ENCODE data around the gene ARHGEF39.

Gene ARHGEF39, protein sequence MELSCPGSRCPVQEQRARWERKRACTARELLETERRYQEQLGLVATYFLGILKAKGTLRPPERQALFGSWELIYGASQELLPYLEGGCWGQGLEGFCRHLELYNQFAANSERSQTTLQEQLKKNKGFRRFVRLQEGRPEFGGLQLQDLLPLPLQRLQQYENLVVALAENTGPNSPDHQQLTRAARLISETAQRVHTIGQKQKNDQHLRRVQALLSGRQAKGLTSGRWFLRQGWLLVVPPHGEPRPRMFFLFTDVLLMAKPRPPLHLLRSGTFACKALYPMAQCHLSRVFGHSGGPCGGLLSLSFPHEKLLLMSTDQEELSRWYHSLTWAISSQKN

DNA sequence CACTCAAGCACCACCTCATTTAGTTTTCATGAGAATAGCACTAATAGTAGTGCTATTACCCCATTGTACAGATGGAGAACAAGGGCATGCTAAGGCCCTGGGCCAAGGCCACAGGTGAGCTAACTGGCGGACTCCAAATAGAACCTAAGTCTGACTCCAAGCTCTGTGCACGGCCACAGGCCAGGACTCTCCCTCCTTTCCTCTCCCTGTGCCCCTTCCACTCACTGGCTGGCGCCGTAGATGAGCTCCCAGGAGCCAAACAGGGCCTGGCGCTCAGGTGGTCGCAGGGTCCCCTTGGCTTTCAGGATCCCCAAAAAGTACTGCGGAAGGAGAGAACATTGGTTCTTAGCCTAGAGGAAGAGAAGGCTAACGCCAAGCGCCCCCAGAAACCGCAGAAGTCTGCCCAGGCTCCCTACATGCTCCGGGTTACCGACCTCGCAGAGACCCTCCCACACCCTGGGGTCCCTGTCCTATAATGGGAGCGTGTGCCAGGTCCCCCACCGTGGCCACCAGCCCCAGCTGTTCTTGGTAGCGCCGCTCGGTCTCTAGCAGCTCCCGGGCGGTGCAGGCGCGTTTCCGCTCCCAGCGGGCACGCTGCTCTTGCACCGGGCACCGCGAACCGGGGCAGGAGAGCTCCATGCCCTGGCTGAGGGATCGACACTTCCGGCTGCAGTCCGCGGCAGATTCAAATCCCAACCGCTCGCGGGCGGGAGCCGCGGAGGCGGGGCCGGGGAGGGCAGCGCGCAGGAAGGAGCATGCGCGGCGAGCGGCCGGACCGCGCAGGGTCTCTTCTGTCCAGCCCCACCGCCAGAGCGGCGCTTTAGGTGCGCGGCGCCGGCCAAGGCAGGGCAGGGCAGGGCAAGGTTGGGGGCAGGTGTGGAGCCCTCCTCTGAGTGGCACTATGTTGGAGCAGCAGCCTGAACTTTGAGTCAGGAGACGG is at the start of gene ARHGEF39:
Gene ARHGEF39, minus strand, starts transcription at position 665 of the 940 bp plus-strand sequence. Its CDS starts 26 bp downstream, at position 639.
- Histone ChIP-seq H3K36me3 (replicated peaks; ENCODE audit: insufficient read depth, low read length) (no peaks in the 10 kb centered on the region), H4K20me1 (ENCODE audit: insufficient read depth, low read length) (no peaks in the 10 kb centered on the region), H2AFZ (ENCODE audit: low read length) (peak within 1 kb of the TSS; percentile 97), H3K27me3 (replicated peaks; ENCODE audit: insufficient read depth, low read length) (no peaks in the 10 kb centered on the region), H3K4me3 (ENCODE audit: low read length) (peak within 1 kb of the TSS; percentile 83), H3K9me2 (replicated peaks; ENCODE audit: insufficient read depth, low read length) (no peaks in the 10 kb centered on the region), H3K79me2 (ENCODE audit: low read length) (peaks cover 5% of the 10 kb centered on the region; the same call in 1 of the 2 replicates), H3K9me3 (replicated peaks; ENCODE audit: insufficient read depth, low read length) (no peaks in the 10 kb centered on the region), H3K4me1 (ENCODE audit: low read length) (peaks cover 9% of the 10 kb centered on the region), H3K9ac (ENCODE audit: low read length) (peak within 1 kb of the TSS; percentile 71), H3F3A (ENCODE audit: insufficient read depth, low read length) (peaks cover 16% of the 10 kb centered on the region), H3K4me2 (ENCODE audit: low read depth, low read length) (peak within 1 kb of the TSS; percentile 97), H3K27ac (ENCODE audit: low read length) (peak within 1 kb of the TSS; percentile 14; the same call in 1 of the 2 replicates)
- TF ChIP-seq EZH2 (optimal IDR thresholded peaks at IDR 0.05; ENCODE audit: low read depth, low read length) (no peak), EZH2phosphoT487 (IDR thresholded peaks at IDR 0.05; ENCODE audit: low read length) (no peak)
- TF ChIP-seq, protein P1, sequence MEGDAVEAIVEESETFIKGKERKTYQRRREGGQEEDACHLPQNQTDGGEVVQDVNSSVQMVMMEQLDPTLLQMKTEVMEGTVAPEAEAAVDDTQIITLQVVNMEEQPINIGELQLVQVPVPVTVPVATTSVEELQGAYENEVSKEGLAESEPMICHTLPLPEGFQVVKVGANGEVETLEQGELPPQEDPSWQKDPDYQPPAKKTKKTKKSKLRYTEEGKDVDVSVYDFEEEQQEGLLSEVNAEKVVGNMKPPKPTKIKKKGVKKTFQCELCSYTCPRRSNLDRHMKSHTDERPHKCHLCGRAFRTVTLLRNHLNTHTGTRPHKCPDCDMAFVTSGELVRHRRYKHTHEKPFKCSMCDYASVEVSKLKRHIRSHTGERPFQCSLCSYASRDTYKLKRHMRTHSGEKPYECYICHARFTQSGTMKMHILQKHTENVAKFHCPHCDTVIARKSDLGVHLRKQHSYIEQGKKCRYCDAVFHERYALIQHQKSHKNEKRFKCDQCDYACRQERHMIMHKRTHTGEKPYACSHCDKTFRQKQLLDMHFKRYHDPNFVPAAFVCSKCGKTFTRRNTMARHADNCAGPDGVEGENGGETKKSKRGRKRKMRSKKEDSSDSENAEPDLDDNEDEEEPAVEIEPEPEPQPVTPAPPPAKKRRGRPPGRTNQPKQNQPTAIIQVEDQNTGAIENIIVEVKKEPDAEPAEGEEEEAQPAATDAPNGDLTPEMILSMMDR (IDR thresholded peaks at IDR 0.05; ENCODE audit: low read length): peak; percentile 37
- DNase-seq: peak; percentile 78

DNA sequence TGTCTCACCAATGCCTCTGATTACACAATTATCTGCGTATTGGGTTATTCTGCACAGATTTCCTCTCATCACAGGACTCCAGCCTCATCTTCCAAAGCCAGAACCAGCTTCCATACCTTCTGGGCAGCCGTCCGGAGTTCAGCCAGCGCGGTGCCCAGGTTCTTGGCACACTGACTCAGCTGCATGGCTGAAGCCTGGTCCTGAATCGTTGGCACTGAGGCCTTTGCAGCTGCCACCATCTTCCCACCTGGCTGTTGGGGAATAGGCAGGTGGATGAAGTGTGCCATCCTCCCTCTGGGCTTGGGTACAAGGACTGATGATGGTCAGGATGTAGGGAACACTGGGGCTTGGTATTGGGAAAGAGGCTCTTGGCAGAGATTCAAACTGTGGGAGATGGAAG is 49.1 kb upstream of the ARHGEF39 start:
- Histone ChIP-seq H3K4me1 (ENCODE audit: low read length) (no peaks in the 10 kb centered on the region), H4K20me1 (ENCODE audit: insufficient read depth, low read length) (no peaks in the 10 kb centered on the region), H3K27me3 (replicated peaks; ENCODE audit: insufficient read depth, low read length) (no peaks in the 10 kb centered on the region), H3K36me3 (replicated peaks; ENCODE audit: insufficient read depth, low read length) (peaks cover 2% of the 10 kb centered on the region; the same call in 1 of the 2 replicates), H3F3A (ENCODE audit: insufficient read depth, low read length) (no peaks in the 10 kb centered on the region), H3K27ac (ENCODE audit: low read length) (no peak overlapping the region), H3K9ac (ENCODE audit: low read length) (no peak overlapping the region), H2AFZ (ENCODE audit: low read length) (no peak overlapping the region), H3K79me2 (ENCODE audit: low read length) (no peaks in the 10 kb centered on the region), H3K9me3 (replicated peaks; ENCODE audit: insufficient read depth, low read length) (no peaks in the 10 kb centered on the region), H3K4me3 (ENCODE audit: low read length) (no peak overlapping the region), H3K4me2 (ENCODE audit: low read depth, low read length) (no peak overlapping the region), H3K9me2 (replicated peaks; ENCODE audit: insufficient read depth, low read length) (no peaks in the 10 kb centered on the region)
- DNase-seq: no peak
- no peak for TF ChIP-seq EZH2 (optimal IDR thresholded peaks at IDR 0.05; ENCODE audit: low read depth, low read length)
- TF ChIP-seq, protein P1 (IDR thresholded peaks at IDR 0.05; ENCODE audit: low read length): no peak
- no peak for TF ChIP-seq EZH2phosphoT487 (IDR thresholded peaks at IDR 0.05; ENCODE audit: low read length)

DNA sequence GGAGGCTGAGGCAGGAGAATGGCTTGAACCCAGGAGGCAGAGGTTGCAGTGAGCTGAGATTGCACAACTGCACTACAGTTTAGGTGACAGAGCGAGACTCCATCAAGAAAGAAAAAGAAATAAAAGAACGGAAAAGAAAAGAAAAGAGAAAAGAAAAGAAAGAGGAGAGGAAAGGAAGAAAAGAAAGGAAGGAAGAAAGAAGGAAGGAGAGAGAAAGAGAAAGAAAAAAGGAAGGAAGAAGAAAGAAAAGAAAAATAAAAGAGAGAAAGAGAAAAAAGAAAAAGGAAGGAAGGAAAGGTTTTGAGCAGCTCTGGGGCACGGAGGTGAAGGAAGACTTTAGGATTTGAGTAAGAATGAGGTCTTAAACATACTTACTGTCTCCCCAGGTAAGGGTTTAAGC is 48.6 kb upstream of the ARHGEF39 start:
- no peak for DNase-seq
- no peaks in the 10 kb centered on the region for H3K27me3 ChIP-seq (replicated peaks; ENCODE audit: insufficient read depth, low read length)
- H3K9ac ChIP-seq (ENCODE audit: low read length): no peak overlapping the region
- H3K27ac ChIP-seq (ENCODE audit: low read length): no peak overlapping the region
- H3K4me3 ChIP-seq (ENCODE audit: low read length): no peak overlapping the region
- peaks cover 2% of the 10 kb centered on the region; the same call in 1 of the 2 replicates for H3K36me3 ChIP-seq (replicated peaks; ENCODE audit: insufficient read depth, low read length)
- H3K4me1 ChIP-seq (ENCODE audit: low read length): no peaks in the 10 kb centered on the region
- TF ChIP-seq, protein P1 (IDR thresholded peaks at IDR 0.05; ENCODE audit: low read length): no peak
- TF ChIP-seq EZH2phosphoT487 (IDR thresholded peaks at IDR 0.05; ENCODE audit: low read length) (no peak), EZH2 (optimal IDR thresholded peaks at IDR 0.05; ENCODE audit: low read depth, low read length) (no peak)
- no peaks in the 10 kb centered on the region for H4K20me1 ChIP-seq (ENCODE audit: insufficient read depth, low read length)
- H3F3A ChIP-seq (ENCODE audit: insufficient read depth, low read length): no peaks in the 10 kb centered on the region
- H3K9me3 ChIP-seq (replicated peaks; ENCODE audit: insufficient read depth, low read length): no peaks in the 10 kb centered on the region
- H3K79me2 ChIP-seq (ENCODE audit: low read length): no peaks in the 10 kb centered on the region
- no peak overlapping the region for H3K4me2 ChIP-seq (ENCODE audit: low read depth, low read length)
- no peak overlapping the region for H2AFZ ChIP-seq (ENCODE audit: low read length)
- no peaks in the 10 kb centered on the region for H3K9me2 ChIP-seq (replicated peaks; ENCODE audit: insufficient read depth, low read length)

Data from MM.1S (cell line).